ENCODE data around the gene ALG9.

ALG9 gene

DNA sequence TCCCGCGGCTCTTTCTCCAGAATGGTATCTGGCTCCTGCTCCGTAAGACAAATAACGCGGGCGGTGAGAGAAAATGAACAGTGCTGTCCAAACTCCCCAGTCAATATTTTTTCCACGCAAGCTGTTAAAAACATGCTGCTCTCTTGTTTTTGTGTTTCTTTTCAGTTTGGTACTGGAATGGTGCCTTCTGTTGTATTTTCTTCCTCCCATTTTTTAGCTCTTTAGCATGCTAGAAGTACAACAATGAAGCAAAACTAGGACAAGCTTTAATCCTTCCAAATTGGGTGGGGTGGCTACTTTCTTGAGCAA, 104.6 kb downstream of the ALG9 start:
- DNase-seq = peak in 1 of 58 donors; percentile 46

- peak in 57 of 58 donors; percentile 48 to 92 (median 83) for DNase-seq
Observed at GRCh38 chr11:111765984-111766833, 105.2 kb downstream of the ALG9 start, which contains the start of gene PPP2R1B. TSS of gene PPP2R1B (minus strand) at chr11:111766389. CDS start at chr11:111766361, 28 bp downstream.

DNA sequence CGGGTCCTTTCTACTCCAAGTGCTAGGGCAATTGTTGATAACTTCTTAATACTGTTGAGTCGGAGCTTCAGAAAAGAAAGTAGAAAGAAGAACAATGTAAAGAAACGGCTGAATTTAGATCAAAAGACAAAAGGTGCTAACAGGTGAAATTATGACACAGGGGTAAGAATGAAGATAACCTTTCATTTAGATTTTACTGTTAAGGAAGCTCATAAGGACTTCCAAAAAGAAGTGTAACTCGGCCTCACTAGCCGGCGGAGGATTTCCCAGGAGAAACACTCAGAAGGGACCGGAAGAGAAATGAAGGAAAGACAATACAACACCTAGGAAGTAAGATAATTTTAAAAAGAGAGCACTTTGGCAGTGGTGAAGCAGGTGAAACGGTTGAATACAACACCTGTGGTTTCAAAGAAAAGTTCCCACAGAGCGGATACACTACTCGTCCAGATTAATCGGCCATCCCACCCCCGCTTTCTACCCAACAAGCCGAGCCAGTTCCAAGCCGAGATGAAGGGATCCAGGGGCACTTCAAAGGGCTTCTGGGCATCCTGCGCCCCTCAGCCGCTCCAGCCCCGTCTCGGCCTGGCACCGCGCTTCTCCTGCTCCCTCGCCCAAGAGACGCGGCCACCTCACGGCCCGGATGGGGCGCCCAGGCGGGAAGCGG, 105.9 kb downstream of the ALG9 start:
- DNase-seq = peak in 14 of 58 donors; percentile 28 to 64 (median 53)

DNA sequence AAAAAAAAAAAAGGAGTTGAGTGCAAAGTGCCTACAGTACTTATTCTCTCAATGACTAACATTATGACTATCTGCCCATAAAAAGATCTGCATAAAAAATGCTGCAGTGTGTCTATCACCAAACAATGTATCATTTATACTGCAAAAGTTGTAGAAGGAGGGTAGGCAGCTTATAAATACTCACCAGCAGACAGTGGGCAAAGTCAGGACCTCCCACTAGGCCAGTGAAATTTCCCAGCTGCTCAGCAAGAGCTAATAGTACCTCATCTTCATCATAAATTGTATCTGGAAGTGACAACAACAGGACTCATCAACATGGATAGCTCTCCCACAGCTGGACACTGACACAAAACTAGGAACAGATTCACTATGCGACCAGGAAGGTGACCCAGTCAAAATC, 106.8 kb downstream of the ALG9 start:
- DNase-seq = no peak

DNA sequence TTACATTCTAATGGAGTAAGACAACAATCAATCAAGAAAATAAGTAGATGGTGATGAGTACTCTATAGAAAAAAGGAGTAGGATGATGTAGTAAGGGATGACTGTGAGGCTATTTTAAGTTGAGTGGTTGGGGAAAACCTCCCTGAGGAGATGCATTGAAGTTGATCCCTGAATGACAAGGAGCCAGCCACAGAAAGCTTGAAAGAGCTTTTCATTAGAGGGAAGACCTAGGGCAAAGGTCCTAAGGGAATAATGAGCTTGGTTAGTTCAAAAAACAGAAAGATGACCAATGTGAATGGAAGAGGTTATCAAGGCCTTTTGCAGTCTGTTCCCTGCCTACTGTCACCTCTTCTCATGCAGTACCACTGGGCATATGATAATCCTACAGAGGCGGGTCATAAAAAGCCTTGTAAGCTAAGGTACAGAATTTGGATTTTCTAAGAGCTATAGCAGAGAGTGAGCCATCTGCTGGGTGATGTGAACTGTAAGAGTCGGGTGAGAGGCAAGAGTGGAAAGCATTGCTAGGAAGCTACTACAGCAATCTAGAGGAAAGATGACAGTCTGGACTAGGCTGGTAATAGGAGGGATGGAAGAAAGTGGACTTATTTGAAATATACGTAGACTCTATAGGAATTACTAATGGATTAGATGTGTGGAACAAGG, 108.3 kb downstream of the ALG9 start:
- DNase-seq = peak in 8 of 58 donors; percentile 8 to 54 (median 15)

DNA sequence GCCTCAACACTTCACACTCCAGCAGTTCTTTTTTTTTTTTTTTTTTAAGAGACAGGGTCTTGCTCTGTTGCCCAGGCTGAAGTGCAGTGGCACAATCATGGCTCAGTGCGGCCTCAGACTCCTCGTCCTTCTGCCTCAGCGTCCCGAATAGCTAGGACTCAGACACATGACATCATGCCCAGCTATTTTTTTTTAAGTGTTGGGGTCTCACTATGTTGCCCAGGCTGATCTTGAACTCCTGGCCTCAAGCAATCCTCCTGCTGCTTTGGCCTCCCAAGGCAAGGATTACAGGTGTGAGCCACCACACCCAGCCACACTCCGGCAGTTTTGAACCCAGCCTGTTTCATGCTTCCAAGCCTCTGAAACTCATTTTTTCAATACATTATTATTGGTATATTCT, 108.9 kb downstream of the ALG9 start:
- DNase-seq = no peak

DNA sequence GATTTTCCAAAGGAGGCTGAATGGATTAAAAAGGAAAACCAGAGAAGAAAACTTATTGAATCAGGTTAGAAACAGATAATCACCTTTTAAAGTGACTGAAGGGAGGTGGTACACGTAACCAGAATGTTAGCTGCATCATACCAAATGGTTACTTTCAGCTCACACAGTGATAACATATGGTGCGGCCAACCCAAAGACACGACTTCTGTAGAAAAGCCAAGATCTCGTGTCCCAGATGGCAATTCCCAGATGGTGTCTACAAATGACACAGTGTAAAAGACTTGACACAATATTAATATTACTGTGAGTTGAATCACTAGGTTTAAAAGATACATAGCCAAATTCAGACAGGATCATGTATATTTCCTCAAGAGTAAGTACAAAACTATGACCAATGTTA, 110.3 kb downstream of the ALG9 start:
- DNase-seq = peak in 6 of 58 donors; percentile 8 to 27 (median 15)

DNA sequence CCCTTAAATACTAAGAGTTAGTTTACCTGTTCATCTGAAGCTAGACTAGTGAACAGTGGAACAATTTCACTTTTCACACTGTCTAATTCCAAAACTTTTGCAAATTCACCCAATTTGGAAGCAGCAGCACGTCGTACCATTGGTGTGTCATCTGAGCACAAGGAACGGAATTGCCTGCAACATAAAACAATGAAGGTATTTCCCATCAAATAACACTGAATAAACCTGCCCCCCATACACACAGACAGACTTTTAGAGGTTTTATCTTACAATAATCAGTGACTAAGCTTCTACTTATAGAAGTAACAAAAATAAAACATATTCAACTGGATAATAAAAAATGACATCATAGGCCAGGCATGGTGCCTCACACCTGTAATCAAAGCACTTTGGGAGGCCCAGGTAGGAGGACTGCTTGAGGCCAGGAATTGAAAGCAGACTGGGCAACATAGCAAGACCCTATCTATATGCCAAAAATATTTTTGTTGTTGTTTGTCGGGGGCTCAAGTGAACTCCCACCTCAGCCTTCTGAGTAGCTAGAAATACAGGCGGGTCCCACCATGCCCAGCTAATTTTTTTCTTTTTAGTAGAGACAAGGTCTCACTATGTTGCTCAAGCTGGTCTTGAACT, 111.5 kb downstream of the ALG9 start:
- no peak for DNase-seq

- DNase-seq = no peak
Observed at GRCh38 chr11:111759376-111759775, 112.0 kb downstream of the ALG9 start.

GRCh38 chr11:111756097-111756496, 115.3 kb downstream of the ALG9 start:
- no peak for DNase-seq

GRCh38 chr11:111749646-111750045, 121.7 kb downstream of the ALG9 start:
- no peak for DNase-seq

DNA sequence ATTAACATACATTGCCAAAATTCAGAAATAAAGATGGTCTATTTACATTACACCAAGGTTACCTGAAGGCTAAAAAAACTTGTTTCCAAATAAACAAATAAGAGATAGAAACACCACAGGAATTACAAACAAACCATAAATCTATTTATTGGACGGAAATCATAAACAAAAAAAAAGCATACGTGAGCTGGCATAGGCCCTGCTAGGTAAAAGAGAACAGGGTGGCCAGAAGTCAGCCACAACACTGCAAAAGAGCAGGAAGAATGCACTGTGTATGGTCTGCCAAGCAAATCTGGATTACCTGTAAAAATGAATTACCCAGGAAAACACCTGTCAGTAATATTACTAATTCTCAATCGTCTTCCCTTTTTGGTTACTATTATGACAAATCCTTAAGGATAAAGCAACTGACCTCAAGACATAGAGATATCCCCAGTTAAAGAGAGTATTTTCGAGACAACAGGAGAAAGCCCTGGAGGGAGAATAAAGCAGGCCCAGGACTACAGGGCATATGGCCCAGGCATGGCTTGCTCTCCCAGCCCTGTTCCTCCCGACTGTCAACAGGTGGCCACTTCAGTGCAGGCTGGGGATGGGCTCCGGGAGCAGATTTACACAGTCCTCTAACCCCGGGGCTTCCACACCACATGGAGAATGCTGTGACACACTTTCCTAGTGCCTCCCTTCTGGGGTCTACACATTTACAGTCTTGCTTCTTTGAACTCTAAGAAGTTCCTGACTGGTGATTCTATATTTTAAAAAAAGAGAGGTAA, 123.2 kb downstream of the ALG9 start:
- no peak for DNase-seq

DNA sequence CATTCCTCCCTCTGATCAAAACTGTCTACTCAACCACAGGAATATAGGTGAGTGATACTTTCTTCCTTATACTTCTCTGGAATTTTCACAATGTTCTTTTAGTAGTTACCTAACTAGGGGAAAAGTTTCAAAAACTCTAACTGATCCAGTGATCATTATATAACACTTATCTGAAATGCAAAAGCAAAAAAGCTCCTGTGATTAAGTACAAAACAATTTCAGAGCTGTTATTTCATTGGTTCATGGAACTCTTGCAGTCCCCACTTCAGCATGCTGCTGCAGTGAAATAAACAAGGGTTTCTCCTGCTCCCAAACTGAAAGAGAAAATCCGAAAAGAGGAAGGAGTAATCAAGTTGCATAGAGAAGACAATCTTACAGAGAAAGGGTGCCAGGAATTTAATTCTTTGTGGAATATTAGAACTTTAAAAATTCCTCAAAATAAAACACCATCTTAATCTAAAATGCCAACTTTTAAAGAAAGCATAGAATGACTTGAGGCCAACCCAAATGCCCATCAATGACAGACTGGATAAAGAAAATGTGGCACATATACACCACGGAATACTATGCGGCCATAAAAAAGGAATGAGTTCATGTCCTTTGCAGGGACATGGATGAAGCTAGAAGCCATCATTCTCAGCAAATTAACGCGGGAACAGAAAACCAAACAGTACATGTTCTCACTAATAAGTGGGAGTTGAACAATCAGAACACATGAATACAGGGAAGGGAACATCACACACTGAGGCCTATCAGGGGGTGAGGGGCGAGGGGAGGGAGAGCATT, 125.5 kb downstream of the ALG9 start:
- no peak for DNase-seq

- no peak for DNase-seq
Observed at GRCh38 chr11:111743700-111744099, 127.7 kb downstream of the ALG9 start.

- DNase-seq = no peak
Observed at GRCh38 chr11:111741751-111742150, 129.6 kb downstream of the ALG9 start.

DNA sequence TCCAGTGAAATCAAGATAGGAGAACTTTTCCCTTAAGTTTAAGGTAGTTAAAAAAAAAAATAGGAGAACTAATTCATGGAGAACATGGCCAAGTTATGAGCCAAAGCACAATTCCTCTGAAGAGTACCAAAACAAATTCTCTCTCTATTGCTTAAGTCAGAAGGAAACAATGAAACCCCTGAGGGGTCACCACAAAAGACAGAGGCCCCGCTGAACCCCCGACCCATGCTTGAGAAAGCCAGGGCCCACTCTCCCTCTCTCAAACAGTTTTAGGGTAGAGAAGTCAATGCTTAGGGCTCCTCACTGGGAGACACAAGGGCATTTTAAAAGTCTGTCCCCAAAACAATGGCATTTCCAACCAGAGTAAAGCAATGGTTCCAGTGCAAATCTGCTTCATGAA, 132.1 kb downstream of the ALG9 start:
- DNase-seq = no peak

DNA sequence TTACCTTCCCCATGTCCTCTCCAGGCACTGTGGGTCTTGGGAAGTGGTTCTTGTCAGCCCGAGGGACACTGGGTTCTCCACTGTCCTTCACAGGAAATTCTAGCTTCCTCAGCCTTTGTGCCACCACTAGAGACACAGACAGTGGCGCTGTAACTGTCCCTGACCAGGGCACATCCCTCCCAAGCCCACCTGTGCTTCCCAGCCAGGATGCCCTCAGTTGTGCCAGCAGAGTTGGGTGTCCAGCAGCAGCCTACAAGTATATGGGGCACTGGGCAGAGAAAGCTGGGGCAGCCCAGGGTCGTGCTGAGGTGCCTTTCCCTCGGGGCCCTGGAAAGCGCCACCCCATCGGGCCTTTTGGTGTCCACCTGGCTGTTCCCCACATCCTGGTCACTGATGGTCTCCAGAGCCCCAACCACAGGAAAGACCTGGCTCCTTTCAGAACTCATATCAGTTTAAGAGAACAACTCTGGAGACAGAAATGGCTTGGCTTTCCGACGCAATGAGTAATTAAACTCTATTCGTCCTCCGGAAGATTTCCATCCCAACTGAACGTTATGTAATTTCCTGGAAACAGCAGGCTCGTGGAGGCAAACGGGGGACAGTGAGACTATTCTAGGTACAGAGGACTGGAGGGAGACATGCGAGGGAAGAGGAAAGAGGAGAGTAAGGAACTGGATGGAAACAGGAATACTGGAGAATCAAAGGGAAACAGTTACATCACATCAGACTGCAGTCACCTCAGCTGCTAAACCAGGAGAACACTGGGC, 133.8 kb downstream of the ALG9 start:
- peak in 24 of 58 donors; percentile 14 to 81 (median 45) for DNase-seq

DNA sequence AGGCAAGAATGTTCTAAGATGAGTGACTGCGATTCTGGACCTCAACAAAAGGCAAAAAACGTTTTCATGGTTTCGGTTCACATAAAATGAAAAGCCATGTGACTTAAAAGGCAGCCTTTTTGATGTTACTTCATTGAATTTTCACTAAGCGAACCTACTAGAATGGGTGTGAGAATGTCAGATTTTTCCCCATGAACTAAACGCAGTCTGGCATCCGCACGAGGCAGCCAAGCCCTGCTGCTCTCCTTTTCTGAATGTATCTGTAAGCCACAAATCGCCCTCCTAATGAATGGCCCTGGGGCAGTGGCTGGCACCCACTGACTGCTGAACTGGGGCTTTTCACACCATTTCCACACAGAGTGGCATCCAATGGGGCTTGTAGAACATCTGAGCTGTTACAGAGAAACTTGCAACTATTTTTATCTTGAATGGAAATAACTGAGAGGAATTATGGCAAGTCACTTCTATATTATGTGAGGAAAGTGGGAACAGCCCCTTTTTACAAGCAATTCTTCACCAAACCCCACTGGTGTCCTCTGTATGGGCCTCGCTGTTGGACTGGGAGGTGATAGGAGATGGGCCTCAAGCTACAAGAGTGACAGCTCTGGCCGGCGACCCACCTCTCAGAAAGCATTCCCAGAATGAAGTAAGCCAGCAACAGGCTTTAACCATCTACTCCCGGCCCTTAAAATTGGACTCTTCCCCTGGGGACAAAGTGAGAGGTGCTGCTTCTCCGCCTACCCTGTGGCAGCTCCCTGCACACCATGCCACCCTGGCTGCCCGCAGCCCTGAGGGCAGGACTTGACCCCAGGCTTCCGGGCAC, 134.5 kb downstream of the ALG9 start:
- peak in 24 of 58 donors; percentile 18 to 66 (median 34) for DNase-seq
